Endothelial cell (in vitro differentiated cells): ENCODE results near the gene HBA1. TPM values are rescaled to one million over a fixed set of nuclear protein-coding genes. Genes with fewer than 3 reads are reported as not detected.
"Not testable (repeated sequence)": the region's sequence is repeated elsewhere in the genome, so short reads cannot be mapped to it uniquely, and the experiment has no call there.

Source experiments
- DNase-seq: peaks from one replicate; pipeline ENCODE4 v3.0.0; 2021; ENCODE audit warnings: low spot score
- H3K27ac Mint-ChIP-seq: one replicate; pipeline ENCODE4 v1.8.0; 2021; ENCODE audit warnings: mixed read lengths, inconsistent platforms; ENCODE audit not compliant: unreplicated experiment
- H3K27me3 Mint-ChIP-seq: one replicate; pipeline ENCODE4 v1.8.0; 2021; ENCODE audit warnings: mild to moderate bottlenecking, moderate library complexity, mixed read lengths, inconsistent platforms; ENCODE audit not compliant: unreplicated experiment
- H3K36me3 Mint-ChIP-seq: one replicate; pipeline ENCODE4 v1.8.0; 2021; ENCODE audit warnings: mild to moderate bottlenecking, low read depth, mixed read lengths, inconsistent platforms; ENCODE audit not compliant: unreplicated experiment
- H3K4me1 Mint-ChIP-seq: one replicate; pipeline ENCODE4 v1.8.0; 2021; ENCODE audit warnings: mild to moderate bottlenecking, mixed read lengths, inconsistent platforms; ENCODE audit not compliant: unreplicated experiment
- H3K4me3 Mint-ChIP-seq: one replicate; pipeline ENCODE4 v1.8.0; 2021; ENCODE audit warnings: mild to moderate bottlenecking, mixed read lengths, inconsistent platforms; ENCODE audit not compliant: unreplicated experiment
- H3K9me3 Mint-ChIP-seq: one replicate; pipeline ENCODE4 v1.8.0; 2021; ENCODE audit warnings: mixed read lengths, inconsistent platforms; ENCODE audit not compliant: unreplicated experiment
- CTCF ChIP-seq: fragments of 200-600 bp; sonication (generic); IDR thresholded peaks from one replicate; pipeline ENCODE4 v1.5.0; 2021; ENCODE audit warnings: antibody characterized with exemption; ENCODE audit not compliant: unreplicated experiment
- total RNA-seq: library from RNA; stranded (reverse); fragmentation: NEBNext Ultra II Directional; extraction: Animal tissue kit (Norgen Biotek cat#: 25700); gene quantifications from one replicate; pipeline ENCODE4 v1.2.1, GENCODE V29; 2021; ENCODE audit not compliant: unreplicated experiment

Gene HBA1
- total RNA-seq, 1 donor from 2014 or later = not detected

GRCh38 chr16:162271-162991 lies 14.0 kb upstream of the HBA1 start:
- Mint-ChIP-seq H3K36me3 (no peaks in the 10 kb centered on the region), H3K27me3 (peaks cover 15% of the 10 kb centered on the region)
- DNase-seq = no peak

GRCh38 chr16:163139-163538 lies 13.3 kb upstream of the HBA1 start:
- H3K27me3 Mint-ChIP-seq = peaks cover 15% of the 10 kb centered on the region
- H3K4me1 Mint-ChIP-seq, H3K36me3 Mint-ChIP-seq: not testable (repeated sequence)

More at GRCh38 chr16:162271-162991, 14.0 kb upstream of the HBA1 start:
- Mint-ChIP-seq H3K4me1 (no peaks in the 10 kb centered on the region), H3K4me3 (no peak overlapping the region), H3K9me3 (no peaks in the 10 kb centered on the region), H3K27ac (no peak overlapping the region)
- TF ChIP-seq CTCF = no peak

GRCh38 chr16:163696-164095 lies 12.8 kb upstream of the HBA1 start:
- H3K27me3 Mint-ChIP-seq = peaks cover 20% of the 10 kb centered on the region

More at GRCh38 chr16:163139-163538, 13.3 kb upstream of the HBA1 start:
- not testable (repeated sequence) for H3K27ac Mint-ChIP-seq, DNase-seq, H3K9me3 Mint-ChIP-seq, H3K4me3 Mint-ChIP-seq

GRCh38 chr16:164134-164823 lies 12.2 kb upstream of the HBA1 start:
- H3K4me3 Mint-ChIP-seq, H3K36me3 Mint-ChIP-seq: not testable (repeated sequence)
- peaks cover 21% of the 10 kb centered on the region for H3K27me3 Mint-ChIP-seq

More at GRCh38 chr16:163696-164095, 12.8 kb upstream of the HBA1 start:
- not testable (repeated sequence) for H3K4me1 Mint-ChIP-seq, DNase-seq, H3K4me3 Mint-ChIP-seq, H3K27ac Mint-ChIP-seq, H3K9me3 Mint-ChIP-seq, H3K36me3 Mint-ChIP-seq

GRCh38 chr16:164827-165538 lies 11.5 kb upstream of the HBA1 start:
- no peak for DNase-seq
- Mint-ChIP-seq H3K4me3 (no peak overlapping the region), H3K9me3 (no peaks in the 10 kb centered on the region), H3K4me1 (no peaks in the 10 kb centered on the region), H3K36me3 (no peaks in the 10 kb centered on the region), H3K27ac (no peak overlapping the region), H3K27me3 (peaks cover 23% of the 10 kb centered on the region)
- no peak for TF ChIP-seq CTCF

More at GRCh38 chr16:164134-164823, 12.2 kb upstream of the HBA1 start:
- not testable (repeated sequence) for DNase-seq, H3K27ac Mint-ChIP-seq, H3K4me1 Mint-ChIP-seq, H3K9me3 Mint-ChIP-seq

GRCh38 chr16:165539-166374 lies 10.7 kb upstream of the HBA1 start, which contains the start of gene HBM:
HBM (plus strand) TSS chr16:165978; CDS start chr16:165998, 20 bp downstream.
- no peak within 1 kb of the TSS for H3K27ac Mint-ChIP-seq
- H3K4me1 Mint-ChIP-seq = no peaks in the 10 kb centered on the region
- peaks cover 1% of the 10 kb centered on the region for H3K36me3 Mint-ChIP-seq
- no peak for DNase-seq
- no peak for TF ChIP-seq CTCF
- H3K27me3 Mint-ChIP-seq = peaks cover 29% of the 10 kb centered on the region
- no peaks in the 10 kb centered on the region for H3K9me3 Mint-ChIP-seq
- no peak within 1 kb of the TSS for H3K4me3 Mint-ChIP-seq
